ENCODE measurements around the gene RPS6KA2.
"Not testable (repeated sequence)": the region's sequence is repeated elsewhere in the genome, so short reads cannot be mapped to it uniquely, and the experiment has no call there.

The RPS6KA2 gene

DNA sequence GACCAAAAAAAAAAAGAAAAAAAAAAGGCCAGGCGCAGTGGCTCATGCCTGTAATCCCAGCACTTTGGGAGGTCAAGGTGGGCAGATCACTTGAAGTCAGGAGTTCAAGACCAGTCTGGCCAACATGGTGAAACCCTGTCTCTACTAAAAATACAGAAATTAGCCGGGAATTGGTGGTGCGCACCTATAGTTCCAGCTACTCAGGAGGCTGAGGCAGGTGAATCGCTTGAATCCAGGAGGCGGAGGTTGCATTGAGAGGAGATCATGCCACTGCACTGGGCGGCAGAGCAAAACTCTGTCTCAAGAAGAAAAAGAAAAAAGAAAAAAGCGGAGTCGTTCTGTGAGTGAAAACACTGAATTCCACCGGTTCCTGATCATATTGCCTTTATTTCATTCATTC is 240.0 kb downstream of the RPS6KA2 start:
- DNase-seq: not testable (repeated sequence)

DNA sequence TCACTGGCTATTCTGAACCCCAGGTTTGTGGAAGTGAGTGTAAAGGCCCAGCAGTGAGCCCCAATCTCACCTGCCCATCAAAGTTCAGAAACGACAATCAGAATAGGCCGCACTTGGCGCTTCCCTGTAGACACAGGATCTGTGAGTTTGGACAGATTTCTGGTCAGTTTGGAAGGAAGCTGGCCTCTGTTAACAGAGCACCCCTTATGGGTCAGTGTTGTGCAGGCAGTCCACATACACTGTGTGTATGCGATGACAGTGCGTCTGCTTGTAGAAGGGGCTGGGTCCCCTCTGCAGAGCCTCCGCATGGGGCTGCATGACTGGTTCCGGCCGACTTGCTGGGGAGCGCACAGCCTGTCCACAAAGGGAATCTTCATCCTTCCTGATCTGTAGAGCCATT is 240.9 kb downstream of the RPS6KA2 start:
- no peak for DNase-seq

GRCh38 chr6:166383802-166384363 is 243.2 kb downstream of the RPS6KA2 start:
- DNase-seq: not testable (repeated sequence)

DNA sequence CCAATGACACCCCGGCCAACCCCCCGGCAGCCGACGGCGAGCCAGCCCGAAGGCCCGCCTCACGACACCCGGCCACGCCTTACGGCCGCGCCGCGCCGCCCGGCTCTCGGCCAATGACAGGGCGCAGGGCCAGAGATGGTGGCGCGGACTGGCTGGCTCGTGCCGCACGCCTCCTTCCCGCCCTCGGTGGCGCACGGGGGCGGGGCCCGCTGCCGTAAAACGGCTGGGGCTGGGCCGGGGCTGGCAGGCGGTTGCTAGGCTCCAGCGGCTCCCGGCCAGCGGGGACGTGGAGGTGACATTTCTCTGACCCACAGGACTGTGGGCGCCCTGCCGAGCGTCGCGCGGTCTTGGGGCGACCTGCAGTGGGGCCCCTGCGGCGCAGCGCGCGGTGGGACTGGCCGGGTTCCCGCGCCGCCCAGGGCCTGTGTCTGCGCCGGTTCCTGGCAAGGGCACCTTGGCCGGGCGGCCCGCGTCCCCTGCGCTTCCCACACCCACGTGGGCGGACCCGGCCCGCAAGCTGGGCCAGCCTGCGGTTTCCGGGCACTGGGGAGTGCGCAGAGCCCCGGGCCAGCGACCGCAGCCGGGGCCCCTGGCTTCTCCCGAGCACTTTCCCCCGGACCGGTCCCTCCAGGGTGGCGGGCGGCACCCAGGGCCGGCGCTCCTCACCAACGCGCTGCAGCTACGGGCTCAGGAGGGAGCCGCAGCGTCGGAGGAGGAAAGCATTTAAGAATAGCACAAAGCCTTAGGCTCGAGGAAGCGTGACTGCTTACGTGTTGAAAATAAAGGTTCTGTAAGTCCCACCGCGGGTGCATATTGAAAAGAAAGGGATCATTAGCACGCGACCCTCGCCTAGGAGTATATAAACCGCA is 243.9 kb downstream of the RPS6KA2 start, which contains the start of gene MPC1:
Gene MPC1, minus strand, starts transcription at position 8 of the 869 bp plus-strand sequence. CDS start 64 bp downstream, outside the sequence.
- peak; percentile 85 for DNase-seq

DNA sequence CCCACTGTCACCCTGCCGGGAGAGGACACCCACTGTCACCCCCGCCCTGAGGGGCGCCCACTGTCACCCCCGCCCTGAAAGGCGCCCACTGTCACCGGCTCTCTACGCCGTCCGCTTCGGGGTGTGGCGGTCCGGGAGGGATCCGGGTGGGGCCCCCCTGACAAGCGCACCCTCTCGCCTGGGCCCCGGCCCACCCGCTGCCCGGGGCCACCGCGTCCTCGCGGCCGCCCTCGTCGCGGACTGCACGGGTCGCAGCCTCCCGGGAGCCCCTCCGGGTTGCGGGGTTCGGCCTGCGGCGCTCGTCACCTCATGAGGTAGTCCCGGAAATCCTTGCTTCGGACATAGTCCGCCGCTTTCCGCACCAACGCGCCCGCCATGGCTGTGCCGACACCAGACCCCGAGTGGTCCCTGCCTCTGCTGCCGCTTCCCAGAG is 244.5 kb downstream of the RPS6KA2 start:
- DNase-seq: no peak

DNA sequence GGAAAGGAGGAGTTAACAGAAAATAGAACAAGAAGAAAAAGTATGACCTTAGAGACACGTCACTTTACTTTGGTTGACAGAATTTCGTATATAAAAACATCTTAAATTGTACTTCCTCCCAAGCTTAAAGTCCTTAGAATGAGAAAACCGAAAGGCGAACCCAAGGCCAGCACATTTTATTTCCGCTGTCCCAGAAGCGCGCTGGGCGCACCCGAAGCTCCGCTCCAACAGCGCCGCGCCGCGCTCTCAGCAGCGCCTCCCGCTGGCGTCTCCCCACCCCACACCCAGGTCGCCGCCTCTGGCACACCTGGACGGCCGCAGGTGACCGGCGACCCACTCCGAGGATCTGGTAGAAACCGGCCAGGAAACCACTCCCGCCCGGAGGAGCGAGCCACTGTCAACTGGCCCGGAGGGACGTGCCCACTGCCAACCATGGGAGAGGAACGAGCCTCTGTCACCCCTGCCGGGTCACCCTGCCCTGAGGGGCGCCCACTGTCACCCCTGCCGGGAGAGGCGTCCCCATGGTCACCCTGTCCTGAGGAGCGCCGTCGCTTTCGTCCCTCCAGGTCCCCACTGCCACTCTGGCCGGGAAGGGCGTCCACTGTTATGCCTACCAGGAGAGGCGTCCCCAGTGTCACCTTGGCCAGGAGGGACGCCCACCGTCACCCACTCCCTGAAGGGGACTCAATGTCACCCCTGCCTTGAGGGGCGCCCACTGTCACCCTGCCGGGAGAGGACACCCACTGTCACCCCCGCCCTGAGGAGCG is 245.1 kb downstream of the RPS6KA2 start:
- DNase-seq: peak; percentile 57

GRCh38 chr6:166381381-166381732 is 245.7 kb downstream of the RPS6KA2 start:
- DNase-seq: no peak

DNA sequence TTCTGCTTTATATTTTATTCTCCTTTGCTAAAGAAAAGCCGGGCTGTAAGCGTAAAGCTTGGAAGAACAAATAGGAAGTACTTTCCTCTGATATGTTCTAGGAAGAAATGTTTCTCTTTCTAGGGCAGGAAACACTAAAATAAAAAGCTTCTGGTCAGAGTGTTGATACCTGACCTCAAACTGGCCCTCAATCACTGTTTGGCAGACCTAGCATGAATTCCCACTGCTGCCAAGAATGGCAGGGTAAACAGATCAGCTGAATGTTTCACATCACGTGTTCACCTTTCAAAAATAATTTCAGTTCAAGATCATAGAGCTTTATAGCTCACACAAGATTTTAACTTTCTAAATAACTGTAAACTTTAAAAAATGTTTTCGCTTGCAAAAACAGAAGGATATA is 247.3 kb downstream of the RPS6KA2 start:
- DNase-seq: no peak

GRCh38 chr6:166379103-166379586 is 247.9 kb downstream of the RPS6KA2 start:
- DNase-seq: no peak

- DNase-seq: no peak
These were observed 249.3 kb downstream of the RPS6KA2 start for GRCh38 chr6:166377721-166378120.

DNA sequence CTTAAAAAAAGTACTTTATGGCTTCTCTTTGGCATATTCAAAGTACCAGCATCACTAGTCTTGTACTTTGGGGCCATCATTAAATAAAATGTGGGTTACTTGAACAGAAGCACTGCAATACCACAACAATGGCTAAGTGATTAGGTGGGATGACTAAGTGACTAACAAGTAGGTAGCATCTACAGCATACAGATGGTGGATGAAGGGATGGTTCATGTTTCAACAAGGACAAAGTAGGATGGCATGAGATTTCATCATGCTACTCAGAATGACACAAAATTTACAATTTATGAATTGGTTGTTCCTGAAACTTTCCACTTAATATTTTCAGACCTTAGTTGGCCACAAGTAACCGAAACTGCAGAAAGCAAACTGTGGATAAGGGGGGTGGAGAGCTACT is 252.0 kb downstream of the RPS6KA2 start:
- no peak for DNase-seq

DNA sequence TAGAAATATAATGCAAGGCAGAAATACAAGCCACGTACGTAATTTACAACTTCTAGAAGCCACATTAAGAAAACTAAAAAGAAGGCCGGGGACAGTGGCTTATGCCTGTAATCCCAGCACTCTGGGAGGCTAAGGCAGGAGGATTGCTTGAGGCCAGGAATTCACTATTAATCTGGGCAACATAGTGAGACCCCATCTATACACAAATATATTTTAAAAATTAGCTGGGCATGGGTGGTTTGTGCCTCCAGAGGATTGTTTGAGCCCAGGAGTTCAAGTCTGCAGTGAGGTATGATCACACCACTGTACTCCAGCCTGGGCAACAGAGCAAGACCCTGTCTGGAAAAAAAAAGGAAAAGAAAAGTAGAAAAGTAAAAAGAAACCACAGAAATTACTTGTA is 256.6 kb downstream of the RPS6KA2 start:
- no peak for DNase-seq

DNA sequence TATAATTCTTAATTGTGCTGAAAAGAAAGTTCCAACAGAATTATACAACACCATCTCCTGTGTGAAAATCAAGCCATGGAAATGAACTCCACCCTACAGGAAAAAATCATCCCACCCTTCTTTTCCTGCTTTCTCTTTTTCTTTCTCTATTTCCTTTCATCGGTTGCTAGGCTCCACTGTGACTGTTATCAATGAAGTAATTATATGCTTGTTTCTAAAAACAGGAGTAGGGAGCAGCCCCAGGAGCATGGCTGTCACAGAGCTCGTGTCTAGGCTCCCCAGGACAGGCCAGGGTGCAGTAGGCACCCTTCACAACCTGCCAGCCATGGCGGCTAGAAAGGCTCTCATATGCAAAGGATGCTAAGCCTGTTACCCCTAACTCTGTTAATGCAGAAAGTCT is 257.3 kb downstream of the RPS6KA2 start:
- DNase-seq: no peak

GRCh38 chr6:166366921-166367320 is 260.1 kb downstream of the RPS6KA2 start:
- no peak for DNase-seq

GRCh38 chr6:166365806-166366205 is 261.2 kb downstream of the RPS6KA2 start:
- no peak for DNase-seq

- DNase-seq: no peak
These were observed 261.8 kb downstream of the RPS6KA2 start for GRCh38 chr6:166365221-166365620.

- no peak for DNase-seq
These were observed 262.6 kb downstream of the RPS6KA2 start for GRCh38 chr6:166364456-166364855.

DNA sequence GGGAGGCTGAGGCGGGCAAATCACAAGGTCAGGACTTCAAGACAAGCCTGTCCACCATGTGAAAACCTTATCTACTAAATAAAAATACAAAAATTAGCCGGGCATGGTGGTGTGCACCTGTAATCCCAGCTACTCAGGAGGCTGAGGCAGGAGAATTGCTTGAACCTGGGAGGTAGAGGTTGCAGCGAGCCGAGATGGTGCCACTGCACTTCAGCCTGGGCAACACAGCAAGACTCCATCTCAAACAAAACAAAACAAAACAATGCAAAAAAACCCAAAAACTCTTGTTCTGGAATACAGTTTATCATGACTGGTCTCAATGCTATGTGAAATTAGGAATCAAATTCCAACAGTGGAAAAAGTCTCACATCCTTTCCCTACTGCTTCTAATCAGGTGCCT is 264.6 kb downstream of the RPS6KA2 start:
- DNase-seq: not testable (repeated sequence)

DNA sequence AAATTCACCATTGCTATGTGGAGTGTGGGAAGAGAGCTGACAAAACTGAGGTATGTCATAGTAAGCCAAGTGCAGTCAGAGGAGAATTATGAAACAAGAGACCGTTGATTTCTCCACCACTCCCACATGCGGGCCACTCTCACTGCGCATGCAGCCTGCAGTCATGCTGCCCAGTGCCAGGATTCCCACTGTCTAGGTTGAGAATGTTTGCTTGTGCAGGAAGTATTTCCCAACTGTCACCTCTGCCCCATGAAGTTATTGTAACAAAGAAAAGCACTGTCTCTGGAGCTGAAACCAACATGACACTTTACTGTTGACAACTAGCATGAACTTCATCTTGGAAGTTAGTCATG is 266.0 kb downstream of the RPS6KA2 start:
- DNase-seq: no peak

DNA sequence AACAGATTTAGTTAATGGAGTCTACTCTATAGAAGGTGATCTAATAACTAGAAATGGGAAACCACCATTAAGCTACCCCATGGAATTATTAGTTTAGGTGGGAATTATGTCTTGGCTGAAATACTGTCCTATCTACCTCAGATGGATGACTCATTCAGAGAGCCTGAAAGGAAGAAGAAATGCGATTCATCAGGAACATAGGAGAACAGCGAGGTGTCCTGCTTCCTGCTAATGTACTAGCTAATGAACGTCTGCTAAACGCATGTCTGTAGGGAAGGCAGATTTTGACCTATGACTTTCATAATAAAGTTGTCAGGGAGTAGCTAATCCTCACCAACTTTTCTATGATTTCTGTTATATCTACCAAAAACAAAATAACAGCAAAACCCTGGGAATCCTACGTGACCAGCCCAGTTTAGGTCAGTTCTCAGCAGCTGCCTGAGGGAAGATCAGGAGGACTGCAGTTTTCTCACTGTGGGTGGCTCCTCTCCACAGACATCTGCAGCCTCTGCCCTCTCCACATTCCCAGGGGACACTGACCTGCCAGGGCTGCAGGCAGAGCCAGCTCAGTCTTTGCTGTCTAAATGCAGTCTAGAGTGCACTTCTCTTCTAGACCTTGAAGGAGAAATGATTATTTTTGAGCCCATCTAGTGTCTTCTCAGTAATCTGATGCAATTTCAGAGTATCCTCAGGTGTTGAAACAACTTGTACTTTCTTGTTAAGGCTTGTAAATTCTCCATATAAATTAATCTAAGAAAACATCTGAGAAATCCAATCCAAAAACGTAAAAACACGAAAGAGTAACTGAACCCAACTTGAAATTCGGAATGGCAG is 266.6 kb downstream of the RPS6KA2 start:
- DNase-seq: no peak
